Common myeloid progenitor, CD34-positive (primary cell): ENCODE results near the gene SF3A1.
"Not testable (repeated sequence)": the region's sequence is repeated elsewhere in the genome, so short reads cannot be mapped to it uniquely, and the experiment has no call there.

ENCODE experiments used
- CTCF ChIA-PET: fragments of 350-600 bp; sonication (Branson Sonifier 250); formaldehyde crosslinking; loops from one replicate; lab custom pipeline; 2021; ENCODE audit warnings: antibody characterized with exemption; lab: Charles Lee
- POLR2A ChIA-PET: fragments of 350-600 bp; sonication (Branson Sonifier 250); formaldehyde crosslinking; loops from one replicate; lab custom pipeline; 2021; ENCODE audit warnings: antibody characterized with exemption; lab: Charles Lee
- DNase-seq, 3 donors: peaks; one replicate each; pipeline versions ENCODE4 v3.0.0 to v3.0.0-alpha.2; 2013
- H3K27ac ChIP-seq, 2 experiments: 1 replicate in 1 of 2; 2 replicates in 1 of 2; pipeline ENCODE4 v1.7.0; 2013; ENCODE audit warnings: inconsistent platforms in 2 of 2, low read length in 2 of 2, mild to moderate bottlenecking in 2 of 2, low read depth in 1 of 2, moderate library complexity in 1 of 2; ENCODE audit not compliant: severe bottlenecking in 2 of 2, insufficient read depth in 1 of 2, poor library complexity in 1 of 2
- H3K27me3 ChIP-seq, 5 experiments: replicated peaks in 2 of 5; 1 replicate in 3 of 5; 2 replicates in 2 of 5; pipeline versions ENCODE4 v1.6.1 to v1.7.0; 2013; ENCODE audit warnings: low read length in 4 of 5, mild to moderate bottlenecking in 2 of 5, moderate library complexity in 2 of 5, inconsistent platforms in 1 of 5; ENCODE audit not compliant: insufficient read depth in 5 of 5, control insufficient read depth in 4 of 5
- H3K36me3 ChIP-seq, 4 experiments: 1 replicate in 2 of 4; 2 replicates in 2 of 4; pipeline versions ENCODE4 v1.6.1 to v1.7.0; 2013; ENCODE audit warnings: low read length in 3 of 4, control low read depth in 1 of 4, mild to moderate bottlenecking in 1 of 4; ENCODE audit not compliant: control insufficient read depth in 4 of 4, insufficient read depth in 4 of 4
- H3K4me1 ChIP-seq, 4 experiments: 1 replicate in 3 of 4; 2 replicates in 1 of 4; pipeline versions ENCODE4 v1.6.1 to v1.7.1; 2013; ENCODE audit warnings: low read length in 3 of 4, mild to moderate bottlenecking in 3 of 4, control low read depth in 1 of 4, inconsistent platforms in 1 of 4, moderate library complexity in 1 of 4; ENCODE audit not compliant: control insufficient read depth in 4 of 4, insufficient read depth in 4 of 4; ENCODE audit errors: control extremely low read depth in 1 of 4
- H3K4me3 ChIP-seq, 7 experiments: 1 replicate in 4 of 7; 2 replicates in 3 of 7; pipeline versions ENCODE4 v1.5.1 to v1.7.0; 2013; ENCODE audit warnings: mild to moderate bottlenecking in 7 of 7, low read length in 6 of 7, moderate library complexity in 6 of 7, inconsistent platforms in 2 of 7, low read depth in 2 of 7, control low read depth in 1 of 7; ENCODE audit not compliant: insufficient read depth in 4 of 7, control insufficient read depth in 1 of 7; ENCODE audit errors: extremely low read depth in 1 of 7
- H3K9me3 ChIP-seq, 5 experiments: 1 replicate in 4 of 5; 2 replicates in 1 of 5; pipeline versions ENCODE4 v1.6.1 to v1.7.1; 2013; ENCODE audit warnings: low read length in 4 of 5, mild to moderate bottlenecking in 2 of 5, inconsistent platforms in 1 of 5, low read depth in 1 of 5, moderate library complexity in 1 of 5; ENCODE audit not compliant: control insufficient read depth in 4 of 5, insufficient read depth in 2 of 5; ENCODE audit errors: control extremely low read depth in 1 of 5
- WGBS: methylation state at CpG from one replicate; pipeline ENCODE4 v1.1.5; 2013; ENCODE audit not compliant: insufficient coverage; 5-methylcytosine and 5-hydroxymethylcytosine counted together

The SF3A1 gene

DNA sequence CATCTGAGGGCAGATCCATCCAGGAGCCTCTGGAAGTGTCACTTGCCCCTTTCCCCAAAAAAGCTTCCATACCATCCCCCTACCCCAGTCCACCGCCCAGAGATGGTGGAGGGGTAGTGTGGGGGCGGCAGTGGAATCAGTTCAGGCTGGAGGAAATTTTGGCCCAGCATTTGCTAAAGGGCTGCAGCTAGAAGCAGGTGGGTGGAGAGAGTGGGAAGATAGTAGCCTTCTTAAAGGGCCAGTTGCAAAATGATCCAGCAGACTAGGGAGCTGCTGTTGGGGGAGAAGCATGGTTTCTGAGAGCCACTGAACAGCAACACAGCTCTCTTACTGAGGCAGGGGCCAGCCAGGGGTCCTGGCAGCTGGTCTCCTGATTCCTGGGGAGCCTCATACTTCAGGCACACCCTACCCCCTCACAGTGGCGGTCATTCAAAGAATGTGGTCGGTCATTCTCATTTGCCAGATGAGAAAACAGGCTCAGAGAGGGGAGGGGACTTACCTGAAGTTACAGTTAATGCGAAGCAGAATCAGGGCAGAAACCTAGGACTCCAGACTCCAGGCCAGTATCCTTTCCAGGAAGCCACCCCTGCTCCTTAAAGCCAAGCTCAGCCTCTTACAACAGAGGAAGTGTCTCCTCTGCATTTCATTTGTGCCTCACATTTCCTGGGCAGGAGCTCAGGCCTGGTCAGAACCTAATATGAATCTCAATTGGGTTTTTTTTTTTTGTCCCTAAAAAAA, 45.5 kb upstream of the SF3A1 start:
- ChIA-PET CTCF (interaction anchor here (0.6 to 1.4 kb wide), 3 partner anchors 10 to 294 kb away, joined by 3 to 4 read pairs (median 4); no protein-coding TSS in a partner anchor), POLR2A (interaction anchor here (0.5 kb wide), 1 partner anchor 42 kb away, joined by 3 read pairs; no protein-coding TSS in a partner anchor)
- no peak for DNase-seq
- H3K4me1 ChIP-seq = peaks cover 0 to 28% (median 4%) of the 10 kb centered on the region in 4 experiments
- H3K27ac ChIP-seq = no peak overlapping the region
- 92% methylated on average over 2 of the region's 5 CpGs for WGBS
- H3K27me3 ChIP-seq = peaks cover 0 to 31% (median 14%) of the 10 kb centered on the region in 5 experiments
- H3K36me3 ChIP-seq = no peaks in the 10 kb centered on the region
- H3K4me3 ChIP-seq = no peak overlapping the region
- H3K9me3 ChIP-seq = no peaks in the 10 kb centered on the region

DNA sequence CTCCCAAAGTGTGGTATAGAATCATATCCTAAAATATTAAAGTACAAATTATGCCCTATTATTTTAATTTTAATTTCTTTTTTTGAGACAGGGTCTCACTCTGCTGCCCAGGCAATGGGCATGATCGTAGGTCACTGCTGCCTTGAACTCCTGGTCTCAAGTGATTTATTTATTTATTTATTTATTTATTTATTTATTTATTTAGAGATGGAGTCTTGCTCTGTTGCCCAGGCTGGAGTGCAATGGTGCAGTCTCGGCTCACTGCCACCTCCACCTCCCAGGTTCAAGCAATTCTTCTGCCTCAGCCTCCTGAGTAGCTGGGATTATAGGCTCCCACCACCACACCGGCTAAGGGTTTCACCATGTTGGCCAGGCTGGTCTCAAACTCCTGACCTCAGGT, 44.3 kb upstream of the SF3A1 start:
- H3K36me3 ChIP-seq = not testable (repeated sequence)

DNA sequence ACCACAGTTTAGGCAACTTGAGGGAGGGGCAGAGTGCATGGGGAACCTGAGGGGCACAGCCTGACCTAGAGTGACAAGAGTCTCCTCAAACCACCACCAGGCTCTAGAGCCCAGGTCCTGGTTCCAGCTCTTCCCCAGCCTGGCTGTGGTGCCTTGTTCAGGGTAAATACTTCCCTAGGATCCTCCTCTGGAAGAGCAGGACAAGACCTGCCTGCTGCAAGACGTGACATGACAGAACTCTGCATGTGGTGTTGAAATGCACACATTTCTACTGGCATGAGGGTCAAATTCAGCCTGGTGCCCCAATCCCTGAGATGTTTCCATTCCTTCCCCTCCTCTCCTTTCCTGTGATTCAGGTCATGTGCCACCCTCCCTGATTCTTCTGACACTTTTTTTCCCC, 43.5 kb upstream of the SF3A1 start:
- H3K27ac ChIP-seq = no peak overlapping the region
- no peaks in the 10 kb centered on the region for H3K36me3 ChIP-seq
- H3K9me3 ChIP-seq = no peaks in the 10 kb centered on the region
- 100% methylated on average over 1 of the region's 1 CpG for WGBS
- ChIA-PET CTCF (no interaction called here), POLR2A (no interaction called here)
- no peak overlapping the region for H3K4me3 ChIP-seq
- peaks cover 0 to 37% (median 12%) of the 10 kb centered on the region in 4 experiments for H3K4me1 ChIP-seq
- H3K27me3 ChIP-seq = peaks cover 0 to 49% (median 23%) of the 10 kb centered on the region in 5 experiments
- no peak for DNase-seq

More for the DNA sequence above, 44.3 kb upstream of the SF3A1 start:
- Histone ChIP-seq H3K4me1 (peaks cover 0 to 37% (median 12%) of the 10 kb centered on the region in 4 experiments), H3K27me3 (peaks cover 0 to 43% (median 19%) of the 10 kb centered on the region in 5 experiments)
- 100% methylated on average over 1 of the region's 3 CpGs for WGBS
- CTCF ChIA-PET, H3K4me3 ChIP-seq, H3K9me3 ChIP-seq, H3K27ac ChIP-seq, POLR2A ChIA-PET, DNase-seq: not testable (repeated sequence)

- Histone ChIP-seq H3K9me3 (no peaks in the 10 kb centered on the region), H3K4me3 (no peak overlapping the region), H3K27ac (no peak overlapping the region), H3K36me3 (no peaks in the 10 kb centered on the region), H3K4me1 (peaks cover 0 to 37% (median 12%) of the 10 kb centered on the region in 4 experiments), H3K27me3 (peaks cover 0 to 49% (median 26%) of the 10 kb centered on the region in 5 experiments)
- ChIA-PET CTCF (no interaction called here), POLR2A (no interaction called here)
- DNase-seq = no peak
- 97% methylated on average over 5 of the region's 5 CpGs for WGBS
Measured at GRCh38 chr22:30399718-30400117, 43.0 kb upstream of the SF3A1 start.

- CTCF ChIA-PET = interaction anchor here (1.6 to 2.4 kb wide), 3 partner anchors 9 to 47 kb away, joined by 3 to 12 read pairs (median 4); no protein-coding TSS in a partner anchor
- Histone ChIP-seq H3K9me3 (no peaks in the 10 kb centered on the region), H3K27me3 (peaks cover 0 to 49% (median 26%) of the 10 kb centered on the region in 5 experiments), H3K27ac (no peak overlapping the region), H3K4me3 (no peak overlapping the region), H3K4me1 (peaks cover 0 to 37% (median 12%) of the 10 kb centered on the region in 4 experiments), H3K36me3 (no peaks in the 10 kb centered on the region)
- WGBS = 75% methylated on average over 19 of the region's 25 CpGs
- POLR2A ChIA-PET = no interaction called here
- peak in 2 of 3 donors; percentile 7 to 52 for DNase-seq
Measured at GRCh38 chr22:30398685-30399680, 42.3 kb upstream of the SF3A1 start.

GRCh38 chr22:30397656-30398635, 41.3 kb upstream of the SF3A1 start:
- peak in 1 of 3 donors; percentile 15 for DNase-seq
- CTCF ChIA-PET = interaction anchor here (0.7 to 2.4 kb wide), 8 partner anchors 7 to 115 kb away, joined by 3 to 12 read pairs (median 4); no protein-coding TSS in a partner anchor
- POLR2A ChIA-PET = interaction anchor here (1.4 kb wide), 1 partner anchor 24 kb away, joined by 3 read pairs; no protein-coding TSS in a partner anchor
- no peak overlapping the region for H3K27ac ChIP-seq
- peaks cover 0 to 49% (median 26%) of the 10 kb centered on the region in 5 experiments for H3K27me3 ChIP-seq
- H3K36me3 ChIP-seq = no peaks in the 10 kb centered on the region
- peaks cover 0 to 44% (median 14%) of the 10 kb centered on the region in 4 experiments for H3K4me1 ChIP-seq
- peak overlapping the region in 1 of 7 experiments; percentile 51 for H3K4me3 ChIP-seq
- H3K9me3 ChIP-seq = no peaks in the 10 kb centered on the region
- 3% methylated on average over 4 of the region's 11 CpGs for WGBS
